Measurements from ENCODE around the gene ASB8. TPM values are rescaled to one million over a fixed set of nuclear protein-coding genes. Genes with fewer than 3 reads are reported as not detected.

Gene ASB8
- total and polyA plus RNA-seq, 9 of the 15 experiments (the other 6 are each of a cell fraction or from before 2014, with no cell fraction given): 13.3 to 29.0 (median 19.6) TPM

- no peak for TF ChIP-seq E2F8 (IDR thresholded peaks at IDR 0.05; ENCODE audit: low read depth, partially characterized antibody)
- TF ChIP-seq NFRKB (IDR thresholded peaks at IDR 0.05; ENCODE audit: low read depth): peak; percentile 91
- no peak for TF ChIP-seq MLX (CRISPR knock-in tag; conservative IDR thresholded peaks at IDR 0.05)
- TF ChIP-seq ZNF586 (CRISPR knock-in tag; conservative IDR thresholded peaks at IDR 0.05): no peak
- peak; percentile 35; the same call in 1 of the 2 replicates for TF ChIP-seq JUND (IDR thresholded peaks at IDR 0.05; ENCODE audit: borderline replicate concordance, low read depth, low read length)
- no peak; the same call in 2 of the 3 replicates for TF ChIP-seq JUND (tag; IDR thresholded peaks at IDR 0.05; ENCODE audit: borderline replicate concordance, low read depth, low read length)
- TF ChIP-seq ZNF175 (CRISPR knock-in tag; IDR thresholded peaks at IDR 0.05; ENCODE audit: low read depth): no peak
- no peak for TF ChIP-seq ZNF785 (CRISPR knock-in tag; IDR thresholded peaks at IDR 0.05)
- TF ChIP-seq HNRNPLL (IDR thresholded peaks at IDR 0.05; ENCODE audit: low read depth, low read length, poor library complexity, severe bottlenecking): peak; percentile 68
- TF ChIP-seq E2F5 (CRISPR knock-in tag; IDR thresholded peaks at IDR 0.05): 0 out of 2 replicates have a peak, but pooled peaks have one; percentile 44
- peak; percentile 73 for TF ChIP-seq SOX6 (IDR thresholded peaks at IDR 0.05)
- no peak for TF ChIP-seq MXD1 (CRISPR knock-in tag; IDR thresholded peaks at IDR 0.05; ENCODE audit: borderline replicate concordance, poor library complexity, severe bottlenecking)
- TF ChIP-seq ZNF174 (CRISPR knock-in tag; IDR thresholded peaks at IDR 0.05): no peak
- no peak for TF ChIP-seq HMGN3 (IDR thresholded peaks at IDR 0.05; ENCODE audit: borderline replicate concordance, extremely low read depth, insufficient read length, low read depth, low read length)
Measured at GRCh38 chr12:48197971-48198671, 40.8 kb upstream of the ASB8 start (continued).
